OCI-LY7 (cell line): ENCODE data around the gene C3. TPM values are rescaled to one million over a fixed set of nuclear protein-coding genes. Genes with fewer than 3 reads are reported as not detected.

Experiments used
- BruUV-seq: library from RNA; stranded (reverse); fragments of 400-500 nt; replicated peaks from 2 replicates; lab custom pipeline; 2021; lab: Mats Ljungman, UMichigan
- CTCF ChIA-PET: fragments of 300-600 bp; sonication (Branson Sonifier 250); formaldehyde crosslinking; loops from one replicate; lab custom pipeline; 2022; ENCODE audit warnings: antibody characterized with exemption; ENCODE audit not compliant: unreplicated experiment; lab: Charles Lee
- POLR2A ChIA-PET: fragments of 300-600 bp; sonication (Branson Sonifier 250); formaldehyde crosslinking; loops from one replicate; lab custom pipeline; 2022; ENCODE audit warnings: antibody characterized with exemption; lab: Charles Lee
- DNase-seq: peaks from one replicate; pipeline ENCODE4 v3.0.0-alpha.2; 2015; ENCODE audit warnings: low spot score
- H2AFZ ChIP-seq: fragments of 200-600 bp; sonication (generic), shearing (Covaris generic); 2 replicates; pipeline ENCODE4 v1.6.1; 2014; ENCODE audit warnings: mild to moderate bottlenecking, antibody characterized with exemption, low read length, moderate library complexity
- H3K27ac ChIP-seq: fragments of 200-600 bp; sonication (generic); 2 replicates; pipeline ENCODE4 v1.5.1; 2014; ENCODE audit warnings: mixed run types, low read depth, mild to moderate bottlenecking, moderate library complexity, low read length, inconsistent platforms; ENCODE audit not compliant: poor library complexity, severe bottlenecking
- H3K36me3 ChIP-seq: fragments of 200-600 bp; sonication (generic); 2 replicates; pipeline ENCODE4 v1.6.1; 2014; ENCODE audit warnings: mild to moderate bottlenecking, antibody characterized with exemption, low read length, moderate library complexity, mixed read lengths; ENCODE audit not compliant: insufficient read depth
- H3K4me1 ChIP-seq: fragments of 200-600 bp; sonication (generic); 2 replicates; pipeline ENCODE4 v1.5.1; 2014; ENCODE audit warnings: mild to moderate bottlenecking, low read length; ENCODE audit not compliant: insufficient read depth, poor library complexity, severe bottlenecking
- H3K4me2 ChIP-seq: fragments of 200-600 bp; sonication (generic); 2 replicates; pipeline ENCODE4 v1.6.1; 2014; ENCODE audit warnings: mild to moderate bottlenecking, low read length
- H3K4me3 ChIP-seq: fragments of 200-600 bp; sonication (generic); 2 replicates; pipeline ENCODE4 v1.5.1; 2014; ENCODE audit warnings: mild to moderate bottlenecking, low read depth, low read length; ENCODE audit not compliant: poor library complexity, severe bottlenecking
- H3K79me2 ChIP-seq: fragments of 200-600 bp; sonication (generic); 2 replicates; pipeline ENCODE4 v1.6.1; 2016; ENCODE audit warnings: low read depth, mild to moderate bottlenecking, low read length, moderate library complexity, mixed read lengths; ENCODE audit not compliant: insufficient read depth
- H3K9me2 ChIP-seq: fragments of 200-600 bp; sonication (generic); 2 replicates; pipeline ENCODE4 v1.6.1; 2016; ENCODE audit warnings: mild to moderate bottlenecking, low read length, mixed read lengths; ENCODE audit not compliant: insufficient read depth
- H3K9me3 ChIP-seq: fragments of 200-600 bp; sonication (generic); 2 replicates; pipeline ENCODE4 v1.6.1; 2014; ENCODE audit warnings: mild to moderate bottlenecking, mixed run types, low read length, mixed read lengths
- H4K20me1 ChIP-seq: fragments of 200-600 bp; sonication (generic); 2 replicates; pipeline ENCODE4 v1.6.1; 2014; ENCODE audit warnings: mild to moderate bottlenecking, antibody characterized with exemption, low read length, moderate library complexity, mixed read lengths; ENCODE audit not compliant: insufficient read depth
- CTCF ChIP-seq: fragments of 200-600 bp; sonication (generic); conservative IDR thresholded peaks from 2 replicates; pipeline ENCODE4 v1.5.1; 2014; ENCODE audit warnings: mild to moderate bottlenecking, antibody characterized with exemption, low read length, moderate library complexity, mixed read lengths
- EZH2phosphoT487 ChIP-seq: fragments of 200-600 bp; sonication (generic); IDR thresholded peaks from 2 replicates; pipeline ENCODE4 v1.6.1; 2018; ENCODE audit warnings: low read depth, borderline replicate concordance, mild to moderate bottlenecking, mixed run types, antibody characterized with exemption, low read length, moderate library complexity, mixed read lengths
- intact Hi-C: fragments of 100-400 bp; cut with micrococcal nuclease; formaldehyde crosslinking; loops from one replicate; pipeline ENCODE4 v1.10.0; 2022; ENCODE audit not compliant: unreplicated experiment
- total RNA-seq, 2 experiments: library from RNA; depleted of rRNA in 1 of 2; stranded (reverse); fragments of >200 nt in 1 of 2; shearing (Covaris generic) in 1 of 2; gene quantifications; 2 replicates each; pipeline ENCODE4 v1.2.3, GENCODE V29; 2014 to 2022

C3 gene
- total RNA-seq, 2 experiments from 2014 or later, result 0.13 TPM; not detected in 1

- TF ChIP-seq EZH2phosphoT487 (no peak), CTCF (no peak)
- intact Hi-C loops, result no loop called here
- Histone ChIP-seq H3K36me3 (no peaks in the 10 kb centered on the region), H3K27ac (no peak overlapping the region), H4K20me1 (no peaks in the 10 kb centered on the region), H3K9me3 (no peaks in the 10 kb centered on the region), H3K9me2 (no peaks in the 10 kb centered on the region), H3K4me2 (no peak overlapping the region), H2AFZ (no peak overlapping the region), H3K4me3 (no peak overlapping the region), H3K79me2 (no peaks in the 10 kb centered on the region), H3K4me1 (no peaks in the 10 kb centered on the region)
- no peak for DNase-seq
- BruUV-seq, result no TSS peak
- CTCF ChIA-PET, result no interaction called here
- POLR2A ChIA-PET, result no interaction called here
Measured at GRCh38 chr19:6706633-6706958, 13.9 kb downstream of the C3 start.

- no peak overlapping the region for H3K27ac ChIP-seq
Measured at GRCh38 chr19:6705931-6706632, 14.4 kb downstream of the C3 start.

More at GRCh38 chr19:6705931-6706632, 14.4 kb downstream of the C3 start:
- H3K9me3 ChIP-seq, result no peaks in the 10 kb centered on the region
- H3K4me1 ChIP-seq, result no peaks in the 10 kb centered on the region
- ChIA-PET CTCF (no interaction called here), POLR2A (no interaction called here)
- no TSS peak for BruUV-seq
- no peaks in the 10 kb centered on the region for H4K20me1 ChIP-seq
- H3K36me3 ChIP-seq, result no peaks in the 10 kb centered on the region
- no peak for DNase-seq
- no peaks in the 10 kb centered on the region for H3K9me2 ChIP-seq
- no peak overlapping the region for H3K4me2 ChIP-seq
- no peaks in the 10 kb centered on the region for H3K79me2 ChIP-seq
- no peak overlapping the region for H3K4me3 ChIP-seq
- intact Hi-C loops, result no loop called here
- TF ChIP-seq EZH2phosphoT487, result no peak
- no peak for TF ChIP-seq CTCF
- no peak overlapping the region for H2AFZ ChIP-seq
